Measurements from ENCODE around the gene PCDHGA6. TPM values are rescaled to one million over a fixed set of nuclear protein-coding genes. Genes with fewer than 3 reads are reported as not detected.
"Not testable (repeated sequence)": the region's sequence is repeated elsewhere in the genome, so short reads cannot be mapped to it uniquely, and the experiment has no call there.

The PCDHGA6 gene
- total RNA-seq, 1 donor from 2014 or later, result 0.49 TPM

- Mint-ChIP-seq H3K4me3 (peak within 1 kb of the TSS; percentile 44), H3K9me3 (peaks cover 30% of the 10 kb centered on the region), H3K36me3 (ENCODE audit: low read depth) (peaks cover 49% of the 10 kb centered on the region)
- TF ChIP-seq, protein P1, sequence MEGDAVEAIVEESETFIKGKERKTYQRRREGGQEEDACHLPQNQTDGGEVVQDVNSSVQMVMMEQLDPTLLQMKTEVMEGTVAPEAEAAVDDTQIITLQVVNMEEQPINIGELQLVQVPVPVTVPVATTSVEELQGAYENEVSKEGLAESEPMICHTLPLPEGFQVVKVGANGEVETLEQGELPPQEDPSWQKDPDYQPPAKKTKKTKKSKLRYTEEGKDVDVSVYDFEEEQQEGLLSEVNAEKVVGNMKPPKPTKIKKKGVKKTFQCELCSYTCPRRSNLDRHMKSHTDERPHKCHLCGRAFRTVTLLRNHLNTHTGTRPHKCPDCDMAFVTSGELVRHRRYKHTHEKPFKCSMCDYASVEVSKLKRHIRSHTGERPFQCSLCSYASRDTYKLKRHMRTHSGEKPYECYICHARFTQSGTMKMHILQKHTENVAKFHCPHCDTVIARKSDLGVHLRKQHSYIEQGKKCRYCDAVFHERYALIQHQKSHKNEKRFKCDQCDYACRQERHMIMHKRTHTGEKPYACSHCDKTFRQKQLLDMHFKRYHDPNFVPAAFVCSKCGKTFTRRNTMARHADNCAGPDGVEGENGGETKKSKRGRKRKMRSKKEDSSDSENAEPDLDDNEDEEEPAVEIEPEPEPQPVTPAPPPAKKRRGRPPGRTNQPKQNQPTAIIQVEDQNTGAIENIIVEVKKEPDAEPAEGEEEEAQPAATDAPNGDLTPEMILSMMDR (conservative IDR thresholded peaks at IDR 0.05), result peak; percentile 71
- DNase-seq (ENCODE audit: low read depth, low spot score); H3K4me1 Mint-ChIP-seq; H3K27ac Mint-ChIP-seq (ENCODE audit: unreplicated experiment); H3K27me3 Mint-ChIP-seq (ENCODE audit: low read depth): not testable (repeated sequence)
These were observed 14.0 kb downstream of the PCDHGA6 start, which contains the start of gene PCDHGB4 for GRCh38 chr5:141387557-141388311. TSS of gene PCDHGB4 (plus strand) at chr5:141387698. CDS start at chr5:141387885, 187 bp downstream.

DNA sequence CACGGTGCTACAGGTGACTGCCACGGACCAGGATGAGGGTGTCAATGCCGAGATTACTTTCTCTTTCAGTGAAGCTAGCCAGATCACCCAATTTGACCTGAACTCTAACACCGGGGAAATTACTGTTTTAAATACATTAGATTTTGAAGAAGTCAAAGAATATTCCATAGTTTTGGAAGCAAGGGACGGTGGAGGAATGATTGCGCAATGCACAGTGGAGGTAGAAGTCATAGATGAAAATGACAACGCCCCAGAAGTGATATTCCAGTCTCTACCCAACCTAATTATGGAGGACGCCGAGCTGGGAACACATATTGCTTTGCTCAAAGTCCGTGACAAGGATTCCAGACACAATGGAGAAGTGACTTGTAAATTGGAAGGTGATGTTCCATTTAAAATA lies 15.0 kb downstream of the PCDHGA6 start:
- H3K27me3 Mint-ChIP-seq (ENCODE audit: low read depth), result no peaks in the 10 kb centered on the region
- no peak for DNase-seq (ENCODE audit: low read depth, low spot score)
- H3K4me1 Mint-ChIP-seq, result no peaks in the 10 kb centered on the region
- H3K36me3 Mint-ChIP-seq (ENCODE audit: low read depth), result peaks cover 51% of the 10 kb centered on the region
- no peak overlapping the region for H3K4me3 Mint-ChIP-seq
- TF ChIP-seq, protein P1 (conservative IDR thresholded peaks at IDR 0.05), result no peak
- H3K9me3 Mint-ChIP-seq, result peaks cover 30% of the 10 kb centered on the region
- no peak overlapping the region for H3K27ac Mint-ChIP-seq (ENCODE audit: unreplicated experiment)

DNA sequence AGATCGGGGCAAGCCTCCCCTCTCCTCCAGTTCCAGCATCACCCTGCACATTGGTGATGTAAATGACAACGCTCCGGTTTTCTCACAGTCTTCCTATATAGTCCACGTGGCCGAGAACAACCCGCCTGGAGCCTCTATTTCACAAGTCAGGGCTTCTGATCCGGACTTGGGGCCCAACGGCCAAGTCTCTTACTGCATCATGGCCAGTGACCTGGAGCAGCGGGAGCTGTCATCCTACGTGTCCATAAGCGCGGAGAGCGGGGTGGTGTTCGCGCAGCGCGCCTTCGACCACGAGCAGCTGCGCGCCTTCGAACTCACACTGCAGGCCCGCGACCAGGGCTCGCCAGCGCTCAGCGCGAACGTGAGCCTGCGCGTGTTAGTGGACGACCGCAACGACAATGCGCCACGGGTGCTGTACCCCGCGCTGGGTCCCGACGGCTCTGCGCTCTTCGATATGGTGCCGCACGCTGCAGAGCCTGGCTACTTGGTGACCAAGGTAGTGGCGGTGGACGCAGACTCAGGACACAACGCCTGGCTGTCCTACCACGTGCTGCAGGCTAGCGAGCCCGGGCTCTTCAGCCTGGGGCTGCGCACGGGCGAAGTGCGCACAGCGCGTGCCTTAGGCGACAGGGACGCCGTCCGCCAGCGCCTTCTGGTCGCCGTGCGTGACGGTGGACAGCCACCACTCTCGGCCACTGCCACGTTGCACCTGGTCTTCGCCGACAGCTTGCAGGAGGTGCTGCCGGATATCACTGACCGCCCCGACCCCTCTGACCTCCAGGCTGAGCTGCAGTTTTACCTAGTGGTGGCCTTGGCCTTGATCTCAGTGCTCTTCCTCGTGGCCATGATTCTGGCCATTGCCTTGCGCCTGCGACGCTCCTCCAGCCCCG lies 15.7 kb downstream of the PCDHGA6 start:
- Mint-ChIP-seq H3K36me3 (ENCODE audit: low read depth) (peaks cover 57% of the 10 kb centered on the region), H3K9me3 (peaks cover 31% of the 10 kb centered on the region), H3K4me3 (no peak overlapping the region), H3K4me1 (no peaks in the 10 kb centered on the region), H3K27me3 (ENCODE audit: low read depth) (no peaks in the 10 kb centered on the region), H3K27ac (ENCODE audit: unreplicated experiment) (peak overlapping the region; percentile 41)
- no peak for DNase-seq (ENCODE audit: low read depth, low spot score)
- TF ChIP-seq, protein P1 (conservative IDR thresholded peaks at IDR 0.05), result no peak

- Mint-ChIP-seq H3K36me3 (ENCODE audit: low read depth) (peaks cover 43% of the 10 kb centered on the region), H3K9me3 (peaks cover 24% of the 10 kb centered on the region), H3K27ac (ENCODE audit: unreplicated experiment) (no peak within 1 kb of the TSS), H3K4me3 (no peak within 1 kb of the TSS), H3K4me1 (no peaks in the 10 kb centered on the region), H3K27me3 (ENCODE audit: low read depth) (no peaks in the 10 kb centered on the region)
- TF ChIP-seq, protein P1 (conservative IDR thresholded peaks at IDR 0.05), result no peak
- no peak for DNase-seq (ENCODE audit: low read depth, low spot score)
These were observed 18.9 kb downstream of the PCDHGA6 start, which contains the start of gene PCDHGA8 for GRCh38 chr5:141392429-141393198. TSS of gene PCDHGA8 (plus strand) at chr5:141392633. CDS start at chr5:141392814, 181 bp downstream.

DNA sequence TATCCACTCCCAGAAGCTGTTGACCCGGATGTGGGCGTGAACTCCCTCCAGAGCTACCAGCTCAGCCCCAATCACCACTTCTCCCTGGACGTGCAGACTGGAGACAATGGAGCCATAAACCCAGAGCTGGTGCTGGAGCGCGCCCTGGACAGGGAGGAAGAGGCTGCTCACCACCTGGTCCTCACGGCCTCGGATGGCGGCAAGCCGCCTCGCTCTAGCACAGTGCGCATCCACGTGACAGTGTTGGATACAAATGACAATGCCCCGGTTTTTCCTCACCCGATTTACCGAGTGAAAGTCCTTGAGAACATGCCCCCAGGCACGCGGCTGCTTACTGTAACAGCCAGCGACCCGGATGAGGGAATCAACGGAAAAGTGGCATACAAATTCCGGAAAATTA lies 19.6 kb downstream of the PCDHGA6 start:
- TF ChIP-seq, protein P1 (conservative IDR thresholded peaks at IDR 0.05), result no peak

DNA sequence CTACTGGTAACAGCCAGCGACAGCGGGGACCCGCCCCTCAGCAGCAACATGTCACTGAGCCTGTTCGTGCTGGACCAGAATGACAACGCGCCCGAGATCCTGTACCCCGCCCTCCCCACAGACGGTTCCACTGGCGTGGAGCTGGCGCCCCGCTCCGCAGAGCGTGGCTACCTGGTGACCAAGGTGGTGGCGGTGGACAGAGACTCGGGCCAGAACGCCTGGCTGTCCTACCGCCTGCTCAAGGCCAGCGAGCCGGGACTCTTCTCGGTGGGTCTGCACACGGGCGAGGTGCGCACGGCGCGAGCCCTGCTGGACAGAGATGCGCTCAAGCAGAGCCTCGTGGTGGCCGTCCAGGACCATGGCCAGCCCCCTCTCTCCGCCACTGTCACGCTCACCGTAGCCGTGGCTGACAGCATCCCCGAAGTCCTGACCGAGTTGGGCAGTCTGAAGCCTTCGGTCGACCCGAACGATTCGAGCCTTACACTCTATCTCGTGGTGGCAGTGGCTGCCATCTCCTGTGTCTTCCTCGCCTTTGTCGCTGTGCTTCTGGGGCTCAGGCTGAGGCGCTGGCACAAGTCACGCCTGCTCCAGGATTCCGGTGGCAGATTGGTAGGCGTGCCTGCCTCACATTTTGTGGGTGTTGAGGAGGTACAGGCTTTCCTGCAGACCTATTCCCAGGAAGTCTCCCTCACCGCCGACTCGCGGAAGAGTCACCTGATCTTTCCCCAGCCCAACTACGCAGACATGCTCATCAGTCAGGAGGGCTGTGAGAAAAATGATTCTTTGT lies 20.9 kb downstream of the PCDHGA6 start:
- H3K4me3 Mint-ChIP-seq, result not testable (repeated sequence)
- H3K36me3 Mint-ChIP-seq (ENCODE audit: low read depth), result peaks cover 43% of the 10 kb centered on the region

More for the DNA sequence above, 19.6 kb downstream of the PCDHGA6 start:
- Mint-ChIP-seq H3K9me3 (peaks cover 24% of the 10 kb centered on the region), H3K27me3 (ENCODE audit: low read depth) (no peaks in the 10 kb centered on the region), H3K4me1 (no peaks in the 10 kb centered on the region), H3K27ac (ENCODE audit: unreplicated experiment) (no peak overlapping the region), H3K4me3 (no peak overlapping the region), H3K36me3 (ENCODE audit: low read depth) (peaks cover 43% of the 10 kb centered on the region)
- DNase-seq (ENCODE audit: low read depth, low spot score), result no peak

More for the DNA sequence above, 20.9 kb downstream of the PCDHGA6 start:
- not testable (repeated sequence) for DNase-seq (ENCODE audit: low read depth, low spot score); H3K27ac Mint-ChIP-seq (ENCODE audit: unreplicated experiment); H3K4me1 Mint-ChIP-seq; H3K27me3 Mint-ChIP-seq (ENCODE audit: low read depth)
- peaks cover 26% of the 10 kb centered on the region for H3K9me3 Mint-ChIP-seq

Measured in neural crest cell (in vitro differentiated cells).